Measurements from ENCODE around the gene CKAP2L.

Gene CKAP2L

GRCh38 chr2:112714331-112714730 is 50.1 kb downstream of the CKAP2L start:
- H3K4me3 ChIP-seq (ENCODE audit: low read depth, low read length), result no peak overlapping the region
- TF ChIP-seq CTCF (IDR thresholded peaks at IDR 0.05; ENCODE audit: low read depth, low read length) (no peak), POLR2A (IDR thresholded peaks at IDR 0.05; ENCODE audit: extremely low read depth, insufficient read length) (no peak), MYC (IDR thresholded peaks at IDR 0.05; ENCODE audit: low read depth, low read length) (no peak)
- TF ChIP-seq, protein P1, sequence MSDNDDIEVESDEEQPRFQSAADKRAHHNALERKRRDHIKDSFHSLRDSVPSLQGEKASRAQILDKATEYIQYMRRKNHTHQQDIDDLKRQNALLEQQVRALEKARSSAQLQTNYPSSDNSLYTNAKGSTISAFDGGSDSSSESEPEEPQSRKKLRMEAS (IDR thresholded peaks at IDR 0.05; ENCODE audit: low read depth, low read length), result no peak
- no peak for DNase-seq (ENCODE audit: low read depth)

- no peak for TF ChIP-seq CTCF (IDR thresholded peaks at IDR 0.05; ENCODE audit: low read depth, low read length)
- no peak for TF ChIP-seq MYC (IDR thresholded peaks at IDR 0.05; ENCODE audit: low read depth, low read length)
- TF ChIP-seq, protein P1 (IDR thresholded peaks at IDR 0.05; ENCODE audit: low read depth, low read length), result no peak
- TF ChIP-seq POLR2A (IDR thresholded peaks at IDR 0.05; ENCODE audit: extremely low read depth, insufficient read length), result no peak
- no peak for DNase-seq (ENCODE audit: low read depth)
- no peak overlapping the region for H3K4me3 ChIP-seq (ENCODE audit: low read depth, low read length)
Measured at GRCh38 chr2:112713926-112714325, 50.5 kb downstream of the CKAP2L start.

DNA sequence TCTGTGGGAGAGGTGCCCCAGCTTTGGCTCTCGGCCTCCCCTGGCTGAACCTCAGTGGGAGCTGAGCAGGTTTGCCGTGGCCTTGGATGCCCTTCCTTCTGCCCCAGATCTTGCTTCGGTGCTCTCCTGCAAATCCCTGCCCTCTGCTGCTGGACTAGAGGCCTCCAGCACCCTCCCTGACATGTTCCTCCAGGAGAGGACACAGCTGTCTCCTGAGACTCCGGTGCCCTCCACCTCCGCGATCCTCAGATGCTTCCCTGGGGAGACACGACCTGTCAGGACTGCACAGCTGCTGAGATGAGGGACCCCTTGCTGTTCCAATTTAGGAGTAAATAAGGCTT is 50.9 kb downstream of the CKAP2L start:
- H3K4me3 ChIP-seq (ENCODE audit: low read depth, low read length), result no peak overlapping the region
- no peak for DNase-seq (ENCODE audit: low read depth)
- TF ChIP-seq CTCF (IDR thresholded peaks at IDR 0.05; ENCODE audit: low read depth, low read length) (no peak), MYC (IDR thresholded peaks at IDR 0.05; ENCODE audit: low read depth, low read length) (no peak), POLR2A (IDR thresholded peaks at IDR 0.05; ENCODE audit: extremely low read depth, insufficient read length) (no peak)
- TF ChIP-seq, protein P1 (IDR thresholded peaks at IDR 0.05; ENCODE audit: low read depth, low read length), result no peak

GRCh38 chr2:112712903-112713584 is 51.4 kb downstream of the CKAP2L start:
- no peak overlapping the region for H3K4me3 ChIP-seq (ENCODE audit: low read depth, low read length)
- TF ChIP-seq CTCF (IDR thresholded peaks at IDR 0.05; ENCODE audit: low read depth, low read length) (no peak), POLR2A (IDR thresholded peaks at IDR 0.05; ENCODE audit: extremely low read depth, insufficient read length) (no peak), MYC (IDR thresholded peaks at IDR 0.05; ENCODE audit: low read depth, low read length) (no peak)
- TF ChIP-seq, protein P1 (IDR thresholded peaks at IDR 0.05; ENCODE audit: low read depth, low read length), result no peak
- DNase-seq (ENCODE audit: low read depth), result peak; percentile 55

GRCh38 chr2:112712465-112712864 is 51.9 kb downstream of the CKAP2L start:
- no peak overlapping the region for H3K4me3 ChIP-seq (ENCODE audit: low read depth, low read length)
- no peak for TF ChIP-seq POLR2A (IDR thresholded peaks at IDR 0.05; ENCODE audit: extremely low read depth, insufficient read length)
- TF ChIP-seq, protein P1 (IDR thresholded peaks at IDR 0.05; ENCODE audit: low read depth, low read length), result no peak
- no peak for TF ChIP-seq MYC (IDR thresholded peaks at IDR 0.05; ENCODE audit: low read depth, low read length)
- no peak for TF ChIP-seq CTCF (IDR thresholded peaks at IDR 0.05; ENCODE audit: low read depth, low read length)
- DNase-seq (ENCODE audit: low read depth), result peak; percentile 69

Data from NB4 (cell line).